Muscle of leg (tissue), 11 donors: Measurements from ENCODE around the gene TBC1D14. TPM values are rescaled to one million over a fixed set of nuclear protein-coding genes. Genes with fewer than 3 reads are reported as not detected.

ENCODE experiments used
- DNase-seq: peaks from one replicate; pipeline ENCODE4 v3.0.0; 2013
- H3K27ac ChIP-seq: one replicate; pipeline ENCODE4 v1.5.1; 2013; ENCODE audit warnings: mild to moderate bottlenecking, low read length, control low read depth
- H3K27me3 ChIP-seq: one replicate; pipeline ENCODE4 v1.6.1; 2013; ENCODE audit warnings: low read length; ENCODE audit not compliant: control insufficient read depth, insufficient read depth
- H3K36me3 ChIP-seq: one replicate; pipeline ENCODE4 v1.6.1; 2013; ENCODE audit warnings: low read length; ENCODE audit not compliant: control insufficient read depth, insufficient read depth
- H3K4me1 ChIP-seq: one replicate; pipeline ENCODE4 v1.6.1; 2013; ENCODE audit warnings: low read length; ENCODE audit not compliant: control insufficient read depth, insufficient read depth
- H3K4me3 ChIP-seq: one replicate; pipeline ENCODE4 v1.5.1; 2013; ENCODE audit warnings: low read length, control low read depth
- H3K9me3 ChIP-seq: replicated peaks from 2 replicates; pipeline ENCODE4 v1.6.1; 2013; ENCODE audit warnings: low read depth, low read length; ENCODE audit not compliant: control insufficient read depth
- WGBS: methylation state at CpG from one replicate; pipeline ENCODE4 v1.1.5; 2013; ENCODE audit warnings: missing lambda C conversion rate; ENCODE audit not compliant: insufficient coverage; 5-methylcytosine and 5-hydroxymethylcytosine counted together
- polyA plus RNA-seq, 8 donors: library from polyadenylated mRNA; unstranded; fragments of 120-200 nt; gene quantifications; one replicate each; pipeline versions ENCODE4 v1.2.1 to v1.2.3, GENCODE V29; 2013; ENCODE audit warnings: inconsistent platforms in 1 of 8, low replicate concordance in 1 of 8; ENCODE audit not compliant: insufficient read length in 8 of 8, insufficient read depth in 1 of 8
- total RNA-seq: library from RNA; stranded (reverse); fragments of 120-200 nt; gene quantifications from one replicate; pipeline ENCODE4 v1.2.4, GENCODE V29; 2013

The TBC1D14 gene
- total and polyA plus RNA-seq, 9 donors, result 31.3 to 45.2 (median 38.7) TPM

- Histone ChIP-seq H3K27me3 (no peaks in the 10 kb centered on the region), H3K36me3 (peaks cover 77% of the 10 kb centered on the region), H3K4me1 (peaks cover 34% of the 10 kb centered on the region), H3K4me3 (no peak overlapping the region), H3K27ac (no peak overlapping the region), H3K9me3 (no peaks in the 10 kb centered on the region)
- 96% methylated on average over 10 of the region's 14 CpGs for WGBS
- no peak for DNase-seq
These were observed 32.6 kb upstream of the TBC1D14 start for GRCh38 chr4:6877067-6877466.

DNA sequence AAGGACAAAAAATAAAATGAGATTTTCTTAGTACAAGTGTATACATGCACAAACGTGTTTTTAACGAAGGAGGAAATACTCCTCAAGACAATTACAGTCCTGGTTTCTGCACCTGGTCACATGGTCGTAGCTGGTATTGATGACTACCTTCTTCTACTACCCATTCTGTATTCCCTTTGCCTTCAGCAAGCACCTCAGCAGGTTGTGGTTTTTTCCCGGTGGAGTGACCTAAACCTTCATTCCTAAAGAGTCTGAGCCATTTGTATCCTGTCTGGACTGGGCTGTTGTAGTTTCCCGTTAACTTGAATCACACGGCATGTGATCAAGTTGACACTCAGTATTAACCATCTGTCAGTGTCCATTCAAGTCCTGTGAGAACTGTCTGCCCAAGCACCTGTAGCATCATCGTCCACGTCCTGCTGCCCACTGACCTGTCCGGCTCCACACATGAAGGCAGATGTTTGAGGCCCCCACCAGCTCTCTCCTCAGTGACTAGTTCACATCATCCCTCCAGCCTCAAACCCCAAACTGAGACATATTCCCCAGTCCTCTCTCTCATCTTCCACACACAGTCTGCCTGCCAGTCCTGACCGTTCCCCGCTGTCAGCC lies 31.1 kb upstream of the TBC1D14 start:
- H3K4me3 ChIP-seq, result no peak overlapping the region
- H3K4me1 ChIP-seq, result peaks cover 32% of the 10 kb centered on the region
- WGBS, result 85% methylated on average over 7 of the region's 11 CpGs
- DNase-seq, result no peak
- H3K27me3 ChIP-seq, result no peaks in the 10 kb centered on the region
- no peaks in the 10 kb centered on the region for H3K9me3 ChIP-seq
- H3K36me3 ChIP-seq, result peaks cover 72% of the 10 kb centered on the region
- no peak overlapping the region for H3K27ac ChIP-seq

DNA sequence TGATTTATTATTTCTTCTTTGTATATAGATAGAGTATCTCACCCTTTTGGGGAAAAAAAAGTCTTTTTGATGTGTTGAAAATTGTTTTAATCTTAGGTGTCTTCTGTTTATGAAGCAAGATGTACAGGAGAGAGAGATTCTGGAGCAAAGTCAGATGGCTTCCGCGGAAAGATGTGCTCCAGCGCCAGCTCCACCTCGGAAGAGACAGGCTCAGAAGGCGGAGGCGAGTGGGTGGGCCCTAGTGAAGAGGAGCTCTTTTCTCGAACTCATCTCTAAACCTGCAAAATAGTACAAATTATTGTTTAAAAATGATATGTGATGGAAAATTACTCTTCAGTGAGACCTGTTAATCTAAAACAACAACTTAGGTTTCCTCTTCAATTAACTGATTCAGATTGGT lies 28.9 kb upstream of the TBC1D14 start:
- H3K36me3 ChIP-seq, result peaks cover 53% of the 10 kb centered on the region
- H3K4me1 ChIP-seq, result peaks cover 15% of the 10 kb centered on the region
- no peak for DNase-seq
- WGBS, result no CpG with 5 or more reads among the region's 7 CpGs
- H3K27ac ChIP-seq, result no peak overlapping the region
- H3K27me3 ChIP-seq, result no peaks in the 10 kb centered on the region
- H3K9me3 ChIP-seq, result no peaks in the 10 kb centered on the region
- H3K4me3 ChIP-seq, result no peak overlapping the region

GRCh38 chr4:6881908-6882307 lies 27.7 kb upstream of the TBC1D14 start:
- Histone ChIP-seq H3K4me1 (peaks cover 16% of the 10 kb centered on the region), H3K27me3 (no peaks in the 10 kb centered on the region), H3K27ac (no peak overlapping the region), H3K36me3 (peaks cover 43% of the 10 kb centered on the region), H3K4me3 (no peak overlapping the region), H3K9me3 (no peaks in the 10 kb centered on the region)
- DNase-seq, result no peak
- 80% methylated on average over 14 of the region's 16 CpGs for WGBS

GRCh38 chr4:6884341-6884870 lies 25.2 kb upstream of the TBC1D14 start:
- 42% methylated on average over 2 of the region's 3 CpGs for WGBS
- Histone ChIP-seq H3K27ac (peak overlapping the region; percentile 13), H3K9me3 (no peaks in the 10 kb centered on the region), H3K4me3 (no peak overlapping the region), H3K4me1 (peaks cover 25% of the 10 kb centered on the region), H3K27me3 (no peaks in the 10 kb centered on the region), H3K36me3 (peaks cover 23% of the 10 kb centered on the region)
- peak; percentile 50 for DNase-seq

DNA sequence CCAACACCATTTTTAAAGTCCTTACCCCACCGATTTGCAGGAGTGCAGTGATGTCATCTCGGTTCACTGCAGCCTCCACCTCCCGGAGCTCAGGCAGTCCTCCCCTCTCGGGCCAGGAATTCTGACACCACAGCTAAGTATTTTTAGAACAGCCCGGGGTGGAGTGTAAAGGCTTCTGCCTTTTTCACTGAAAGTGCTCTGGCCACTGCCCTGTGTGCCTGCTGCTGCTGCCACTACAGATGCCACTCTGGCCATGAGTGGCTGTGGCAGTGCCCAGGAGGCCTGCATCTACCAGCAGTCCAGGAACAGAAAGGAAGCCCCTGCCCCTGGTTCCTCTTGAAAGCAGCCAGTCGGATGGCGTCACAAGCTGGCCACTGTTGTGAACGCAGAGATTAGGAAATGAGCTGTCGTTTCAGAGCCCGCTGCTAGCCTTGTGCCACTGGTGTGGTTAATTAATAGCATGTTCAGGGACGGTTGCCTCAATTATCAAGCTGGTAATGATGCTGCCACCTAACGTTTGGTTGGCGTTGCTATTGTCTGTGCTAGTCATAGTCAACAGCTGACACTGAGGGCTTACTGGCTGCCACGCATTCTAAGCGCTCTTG lies 23.6 kb upstream of the TBC1D14 start:
- 35% methylated on average over 14 of the region's 15 CpGs for WGBS
- Histone ChIP-seq H3K4me3 (no peak overlapping the region), H3K9me3 (peaks cover 2% of the 10 kb centered on the region), H3K36me3 (peaks cover 19% of the 10 kb centered on the region), H3K27ac (peak overlapping the region; percentile 85), H3K27me3 (no peaks in the 10 kb centered on the region), H3K4me1 (peaks cover 25% of the 10 kb centered on the region)
- DNase-seq, result peak; percentile 74

DNA sequence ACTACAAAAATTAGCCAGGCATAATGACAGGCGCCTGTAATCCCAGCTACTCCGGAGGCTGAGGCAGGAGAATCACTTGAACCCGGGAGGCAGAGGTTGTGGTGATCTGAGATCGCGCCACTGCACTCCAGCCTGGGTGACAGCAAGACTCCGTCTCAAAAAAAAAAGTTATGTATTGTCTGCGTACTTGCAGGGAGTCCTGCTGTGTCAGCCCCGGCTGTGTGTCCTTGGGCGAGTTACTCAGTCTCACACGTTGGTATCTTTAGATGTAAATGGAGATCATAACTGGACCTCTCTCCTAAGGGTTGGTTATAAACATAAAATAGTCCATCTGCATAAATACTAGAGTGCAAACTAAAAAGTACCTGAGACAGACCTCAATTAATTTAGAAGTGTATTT lies 22.7 kb upstream of the TBC1D14 start:
- 93% methylated on average over 7 of the region's 10 CpGs for WGBS
- peaks cover 26% of the 10 kb centered on the region for H3K4me1 ChIP-seq
- H3K4me3 ChIP-seq, result no peak overlapping the region
- H3K36me3 ChIP-seq, result peaks cover 10% of the 10 kb centered on the region
- DNase-seq, result no peak
- H3K27ac ChIP-seq, result no peak overlapping the region
- H3K27me3 ChIP-seq, result no peaks in the 10 kb centered on the region
- H3K9me3 ChIP-seq, result peaks cover 2% of the 10 kb centered on the region

GRCh38 chr4:6887591-6888371 lies 21.8 kb upstream of the TBC1D14 start:
- WGBS, result 63% methylated on average over 21 of the region's 21 CpGs
- peak; percentile 76 for DNase-seq
- Histone ChIP-seq H3K4me3 (no peak overlapping the region), H3K27me3 (no peaks in the 10 kb centered on the region), H3K27ac (peak overlapping the region; percentile 13), H3K36me3 (peaks cover 3% of the 10 kb centered on the region), H3K4me1 (peaks cover 35% of the 10 kb centered on the region), H3K9me3 (peaks cover 2% of the 10 kb centered on the region)

DNA sequence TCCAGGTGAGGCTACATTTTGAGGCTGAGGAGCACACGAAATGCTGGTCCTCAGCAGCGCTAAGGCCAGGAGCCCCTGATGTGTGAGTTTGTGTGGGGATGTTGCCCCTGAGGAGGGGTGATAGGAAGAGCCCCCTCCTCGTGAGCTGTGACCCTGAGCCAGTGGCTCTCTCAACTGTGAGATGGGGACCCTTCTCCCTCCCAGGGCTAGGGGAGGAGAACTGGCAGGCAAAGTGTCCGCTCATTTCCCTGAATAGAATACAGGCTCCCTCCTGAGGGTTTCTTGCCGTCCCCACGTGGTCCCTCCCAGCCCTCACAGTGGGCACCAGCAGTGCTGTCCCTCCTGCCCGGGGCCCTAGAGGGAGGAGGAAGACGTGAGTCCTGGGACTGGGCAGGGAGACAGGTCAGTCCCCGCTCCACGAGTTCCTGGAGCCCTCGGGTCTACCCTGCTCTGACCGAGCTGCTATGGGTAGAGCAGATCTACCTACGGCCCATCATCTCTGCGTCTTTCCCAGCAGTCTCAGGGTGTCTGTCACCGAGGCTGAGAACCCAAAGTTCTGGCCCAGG lies 21.0 kb upstream of the TBC1D14 start:
- no peak overlapping the region for H3K4me3 ChIP-seq
- no peaks in the 10 kb centered on the region for H3K36me3 ChIP-seq
- 73% methylated on average over 11 of the region's 15 CpGs for WGBS
- H3K4me1 ChIP-seq, result peaks cover 35% of the 10 kb centered on the region
- peaks cover 2% of the 10 kb centered on the region for H3K9me3 ChIP-seq
- no peak for DNase-seq
- H3K27me3 ChIP-seq, result no peaks in the 10 kb centered on the region
- H3K27ac ChIP-seq, result no peak overlapping the region
